HepG2 (cell line): ENCODE data around the gene VEGFB. TPM values are rescaled to one million over a fixed set of nuclear protein-coding genes. Genes with fewer than 3 reads are reported as not detected.

Experiments
- ATAC-seq: fragments of 200-7000 bp; cut with Tn5 transposase; 3 replicates; pipeline ENCODE4 v1.9.1; 2020; ENCODE audit warnings: mild to moderate bottlenecking, moderate library complexity
- BruUV-seq: library from RNA; stranded (reverse); fragments of 400-500 nt; replicated peaks from 2 replicates; lab custom pipeline; 2021; lab: Mats Ljungman, UMichigan
- CTCF ChIA-PET: fragments of 300-600 bp; formaldehyde crosslinking; extraction: SDS; loops from one replicate; lab custom pipeline; 2021; ENCODE audit warnings: low total read pairs, inconsistent platforms, low intra/inter-chr PET ratio; lab: Yijun Ruan, JAX
- POLR2A ChIA-PET: fragments of 350-600 bp; sonication (Branson Sonifier 250); formaldehyde crosslinking; loops from one replicate; lab custom pipeline; 2020; ENCODE audit warnings: antibody characterized with exemption, inconsistent platforms; lab: Yijun Ruan, JAX
- DNase-seq: peaks from one replicate; pipeline ENCODE4 v3.0.0-alpha.2; 2015; ENCODE audit warnings: low spot score
- FAIRE-seq: peaks from 3 replicates; lab custom pipeline; 2011; peaks lifted over from hg19 to GRCh38; lab: Jason Lieb, UNC
- H2AFZ ChIP-seq: one replicate; pipeline ENCODE4 v1.6.1; 2011; ENCODE audit warnings: low read length, inconsistent platforms
- H3K27ac ChIP-seq: fragments of 300-600 bp; 3 replicates; pipeline ENCODE4 v1.8.0; 2011; ENCODE audit warnings: mixed run types, mild to moderate bottlenecking, mixed read lengths, low read length, inconsistent platforms; ENCODE audit not compliant: insufficient read depth; ENCODE audit errors: extremely low read length
- H3K27me3 ChIP-seq, 2 experiments: fragments of 200-600 bp in 1 of 2; 2 replicates in 1 of 2; 3 replicates in 1 of 2; pipeline versions ENCODE4 v1.6.0 to v1.8.0; 2011; ENCODE audit warnings: low read length in 2 of 2, mild to moderate bottlenecking in 2 of 2, moderate library complexity in 2 of 2, inconsistent platforms in 1 of 2; ENCODE audit not compliant: insufficient read depth in 2 of 2, control insufficient read depth in 1 of 2
- H3K36me3 ChIP-seq, 2 experiments: fragments of 200-600 bp in 1 of 2; replicated peaks in 1 of 2; 2 replicates in 1 of 2; 3 replicates in 1 of 2; pipeline versions ENCODE4 v1.5.1 to v1.8.0; 2011; ENCODE audit warnings: low read length in 2 of 2, inconsistent platforms in 1 of 2; ENCODE audit not compliant: insufficient read depth in 2 of 2, control insufficient read depth in 1 of 2
- H3K4me1 ChIP-seq: 2 replicates; pipeline ENCODE4 v1.5.1; 2012; ENCODE audit warnings: low read length, inconsistent platforms; ENCODE audit not compliant: insufficient read depth
- H3K4me2 ChIP-seq: 2 replicates; pipeline ENCODE4 v1.6.0; 2011; ENCODE audit warnings: low read depth, low read length, inconsistent platforms
- H3K4me3 ChIP-seq, 3 experiments: fragments of 200-600 bp in 1 of 3; sonication (generic), shearing (Covaris generic) in 1 of 3; replicated peaks in 1 of 3; 2 replicates each; pipeline ENCODE4 v1.5.1; 2011 to 2016; ENCODE audit warnings: low read length in 3 of 3, inconsistent platforms in 2 of 3, low read depth in 2 of 3, mild to moderate bottlenecking in 2 of 3, control low read depth in 1 of 3, mixed read lengths in 1 of 3; ENCODE audit not compliant: insufficient read depth in 1 of 3
- H3K79me2 ChIP-seq: one replicate; pipeline ENCODE4 v1.6.1; 2011; ENCODE audit warnings: low read length, inconsistent platforms; ENCODE audit not compliant: insufficient read depth
- H3K9ac ChIP-seq: 2 replicates; pipeline ENCODE4 v1.6.0; 2011; ENCODE audit warnings: mild to moderate bottlenecking, low read depth, low read length, inconsistent platforms; ENCODE audit not compliant: insufficient read depth
- H3K9me3 ChIP-seq: 2 replicates; pipeline ENCODE4 v1.5.1; 2012; ENCODE audit warnings: mild to moderate bottlenecking, low read length
- H4K20me1 ChIP-seq: 2 replicates; pipeline ENCODE4 v1.6.0; 2011; ENCODE audit warnings: inconsistent platforms, mild to moderate bottlenecking, low read length, moderate library complexity; ENCODE audit not compliant: insufficient read depth
- ADNP ChIP-seq: sonication (generic); formaldehyde crosslinking; IDR thresholded peaks from 2 replicates; pipeline ENCODE4 v1.4.0; 2020; ENCODE audit warnings: missing genetic modification reagents
- ATAD3A ChIP-seq: sonication (generic); formaldehyde crosslinking; IDR thresholded peaks from 2 replicates; pipeline ENCODE4 v1.4.0; 2020; ENCODE audit warnings: missing genetic modification reagents
- CCAR2 ChIP-seq: fragments of 200-400 bp; formaldehyde crosslinking; optimal IDR thresholded peaks from 2 replicates; pipeline ENCODE3; 2018; ENCODE audit warnings: low read depth, mild to moderate bottlenecking, low read length, moderate library complexity
- CREBL2 ChIP-seq: sonication (generic); formaldehyde crosslinking; IDR thresholded peaks from 2 replicates; pipeline ENCODE4 v1.8.1; 2023; ENCODE audit warnings: missing genetic modification reagents, mild to moderate bottlenecking, borderline replicate concordance
- ELF3 ChIP-seq: IDR thresholded peaks from 2 replicates; pipeline ENCODE4 v1.6.1; 2016; ENCODE audit warnings: missing genetic modification reagents, missing compliant biosample characterization
- HIC2 ChIP-seq: sonication (generic); formaldehyde crosslinking; IDR thresholded peaks from 2 replicates; pipeline ENCODE4 v1.9.0; 2022; ENCODE audit warnings: low read depth, missing genetic modification reagents
- NR2F1 ChIP-seq, 2 experiments: fragments of 450-650 bp in 1 of 2; formaldehyde crosslinking in 1 of 2; IDR thresholded peaks; 2 replicates each; pipeline versions ENCODE4 v1.5.0 to v1.6.1; 2016 to 2020; ENCODE audit warnings: mild to moderate bottlenecking in 1 of 2, missing compliant biosample characterization in 1 of 2, missing genetic modification reagents in 1 of 2, moderate library complexity in 1 of 2
- SP140L ChIP-seq: sonication (generic); formaldehyde crosslinking; IDR thresholded peaks from 2 replicates; pipeline ENCODE4 v1.4.0; 2020; ENCODE audit warnings: missing genetic modification reagents, borderline replicate concordance
- ZBTB3 ChIP-seq: sonication (generic); formaldehyde crosslinking; IDR thresholded peaks from 2 replicates; pipeline ENCODE4 v1.4.0; 2020; ENCODE audit warnings: low read depth, mild to moderate bottlenecking, moderate library complexity, missing genetic modification reagents, borderline replicate concordance
- ZFP1 ChIP-seq: IDR thresholded peaks from 2 replicates; pipeline ENCODE4 v1.6.1; 2016
- ZNF251 ChIP-seq: sonication (generic); formaldehyde crosslinking; IDR thresholded peaks from 2 replicates; pipeline ENCODE4 v1.9.0; 2021; ENCODE audit warnings: mild to moderate bottlenecking, missing genetic modification reagents
- ZNF451 ChIP-seq: sonication (generic); formaldehyde crosslinking; IDR thresholded peaks from 2 replicates; pipeline ENCODE4 v1.5.0; 2020; ENCODE audit warnings: mild to moderate bottlenecking, missing genetic modification reagents
- ZNF891 ChIP-seq: sonication (generic); formaldehyde crosslinking; IDR thresholded peaks from 2 replicates; pipeline ENCODE4 v1.5.0; 2020; ENCODE audit warnings: mild to moderate bottlenecking, missing genetic modification reagents
- WGBS: methylation state at CpG from one replicate; pipeline ENCODE4 v1.1.6; 2017; ENCODE audit warnings: low lambda C conversion rate; 5-methylcytosine and 5-hydroxymethylcytosine counted together
- in situ Hi-C: cut with HindIII; loops from 2 replicates; pipeline ENCODE4 v1.10.0; 2017; ENCODE audit warnings: low pct_unique_long_range_greater_than_20kb; ENCODE audit not compliant: extremely low pct_ligation_motif_present
- intact Hi-C: fragments of 100-400 bp; cut with micrococcal nuclease; formaldehyde crosslinking; loops from one replicate; pipeline ENCODE4 v1.10.0; 2022; ENCODE audit not compliant: unreplicated experiment
- polyA plus RNA-seq, 8 experiments: library from polyadenylated mRNA; depleted of rRNA in 3 of 8; stranded (reverse) in 7 of 8; unstranded in 1 of 8; fragments of >200 nt; fragmentation: Illumina TruSeq in 4 of 8; extraction: Trizol in 4 of 8; gene quantifications; 2 replicates each; pipeline versions ENCODE4 v1.2.1 to v1.2.3, GENCODE V29; 2011 to 2016; ENCODE audit warnings: low read depth in 4 of 8, missing spikeins in 1 of 8, mixed read lengths in 1 of 8; ENCODE audit not compliant: insufficient read depth in 1 of 8
- total RNA-seq, 5 experiments: library from RNA; depleted of rRNA; stranded (reverse); fragments of >200 nt; fragmentation: Illumina TruSeq; extraction: Trizol; gene quantifications; 2 replicates each; pipeline ENCODE4 v1.2.3, GENCODE V29; 2016; ENCODE audit warnings: low read depth in 1 of 5

Gene VEGFB
- total and polyA plus RNA-seq, 2 of the 13 experiments (the other 11 are each of a cell fraction or from before 2014, with no cell fraction given), result 9.0 to 11.3 TPM

- Histone ChIP-seq H3K4me1 (peaks cover 23% of the 10 kb centered on the region), H3K9ac (no peak overlapping the region), H3K36me3 (peaks cover 2 to 7% of the 10 kb centered on the region in 2 experiments; a peak in 1 of 5 replicates), H3K9me3 (no peaks in the 10 kb centered on the region), H3K79me2 (peaks cover 9% of the 10 kb centered on the region), H3K4me2 (no peak overlapping the region), H2AFZ (no peak overlapping the region), H3K27ac (no peak overlapping the region), H3K27me3 (no peaks in the 10 kb centered on the region), H4K20me1 (no peaks in the 10 kb centered on the region), H3K4me3 (no peak overlapping the region)
- ChIA-PET CTCF (no interaction called here), POLR2A (interaction anchor here (0.6 kb wide), 1 partner anchor 92 kb away, joined by 3 read pairs; no protein-coding TSS in a partner anchor)
- in situ Hi-C loops (no loop called here), intact Hi-C loops (no loop called here)
- no peak for ATAC-seq
- 79% methylated on average over 2 of the region's 2 CpGs for WGBS
- BruUV-seq, result no TSS peak
- no peak for DNase-seq
- no peak for FAIRE-seq
- TF ChIP-seq ADNP (CRISPR knock-in tag), result no peak
- TF ChIP-seq ZNF451 (CRISPR knock-in tag), result no peak
- no peak for TF ChIP-seq ATAD3A (CRISPR knock-in tag)
- no peak for TF ChIP-seq ZNF891 (CRISPR knock-in tag)
- no peak for TF ChIP-seq CREBL2 (CRISPR knock-in tag)
- no peak for TF ChIP-seq SP140L (CRISPR knock-in tag)
- TF ChIP-seq ZNF251 (CRISPR knock-in tag), result no peak
- no peak for TF ChIP-seq ZFP1 (CRISPR knock-in tag)
- TF ChIP-seq CCAR2, result no peak
- no peak for TF ChIP-seq ELF3 (CRISPR knock-in tag)
- no peak for TF ChIP-seq NR2F1 (CRISPR knock-in tag; IDR thresholded peaks at IDR 0.05)
- no peak for TF ChIP-seq HIC2 (CRISPR knock-in tag)
- TF ChIP-seq ZBTB3 (CRISPR knock-in tag), result no peak
Measured at GRCh38 chr11:64275841-64276240, 41.5 kb downstream of the VEGFB start.
